Measurements from ENCODE around the gene MOCS1.

Gene MOCS1

DNA sequence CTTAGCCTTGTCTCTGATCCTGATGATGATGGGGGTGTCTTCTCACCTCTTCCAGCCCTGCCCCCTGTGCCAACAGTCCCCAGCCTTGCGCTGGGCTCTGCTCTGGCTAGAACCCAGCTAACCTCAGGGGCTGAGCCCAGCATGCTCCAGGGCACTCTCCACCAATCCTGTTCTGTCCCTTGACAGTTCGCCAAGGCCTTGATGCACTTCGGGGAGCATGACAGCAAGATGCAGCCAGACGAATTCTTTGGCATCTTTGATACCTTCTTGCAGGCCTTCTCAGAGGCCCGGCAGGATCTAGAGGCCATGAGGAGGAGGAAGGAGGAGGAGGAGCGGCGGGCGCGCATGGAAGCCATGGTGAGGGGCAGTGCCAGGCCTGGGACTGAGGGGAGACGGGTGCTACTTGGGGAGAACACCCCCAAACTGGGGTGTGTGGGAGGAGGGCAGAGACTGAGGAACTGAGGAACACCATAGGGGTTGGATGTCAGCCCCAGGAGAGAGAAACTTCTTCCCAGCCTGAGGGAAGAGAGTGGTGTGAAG is 33.1 kb downstream of the MOCS1 start:
- no peak for DNase-seq

DNA sequence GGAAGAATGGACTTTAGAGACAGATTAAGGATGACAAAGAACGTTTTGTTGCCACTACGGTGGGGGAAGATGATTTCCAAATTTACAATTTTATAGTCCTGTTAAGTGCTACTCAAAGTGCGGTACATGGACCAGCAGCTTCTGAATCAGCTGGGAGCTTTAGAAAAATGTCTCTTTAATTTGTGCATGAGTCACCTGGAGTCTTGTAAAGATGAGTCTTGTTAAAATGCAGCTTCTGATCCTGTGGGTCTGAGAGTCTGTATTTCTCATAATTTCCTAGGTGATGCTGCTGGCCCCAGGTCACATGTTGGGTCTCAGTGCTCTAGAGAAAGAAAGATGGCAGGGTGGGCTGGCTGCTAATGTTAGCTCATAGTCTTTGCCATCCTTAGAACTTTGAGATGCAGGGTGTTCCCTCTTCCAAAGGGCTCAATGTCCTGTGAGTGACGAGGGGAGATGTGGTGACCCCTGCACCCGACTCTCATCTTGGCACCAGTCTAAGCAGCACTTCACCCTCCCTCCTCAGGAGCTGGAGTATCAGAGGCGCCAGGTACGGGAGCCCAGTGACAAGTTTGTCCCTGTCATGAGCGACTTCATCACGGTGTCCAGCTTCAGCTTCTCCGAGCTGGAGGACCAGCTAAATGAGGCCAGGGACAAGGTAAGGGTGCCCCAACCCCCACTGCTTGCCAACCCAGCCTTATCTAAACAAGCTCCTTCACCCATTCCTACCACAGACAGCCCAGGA is 34.5 kb downstream of the MOCS1 start:
- DNase-seq = no peak

DNA sequence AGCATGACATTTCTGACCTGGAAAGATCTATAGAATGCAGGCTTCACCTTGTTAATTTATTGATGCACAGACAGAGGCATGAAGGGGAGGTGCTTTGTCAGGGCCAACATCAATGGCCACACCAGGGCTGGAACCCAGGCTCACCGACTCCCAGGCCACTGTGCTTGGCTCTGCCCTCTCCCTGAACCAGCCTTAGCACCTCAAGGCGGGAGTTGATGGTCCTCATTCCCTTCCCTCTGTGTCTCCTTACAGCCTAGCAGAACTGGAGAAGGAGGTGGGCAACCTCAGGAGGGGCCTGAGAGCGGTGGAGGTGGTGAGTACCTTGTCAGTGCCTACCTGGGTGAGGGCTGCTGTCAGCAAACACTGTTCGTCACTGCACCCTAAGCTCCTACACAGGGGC is 35.6 kb downstream of the MOCS1 start:
- DNase-seq = no peak

DNA sequence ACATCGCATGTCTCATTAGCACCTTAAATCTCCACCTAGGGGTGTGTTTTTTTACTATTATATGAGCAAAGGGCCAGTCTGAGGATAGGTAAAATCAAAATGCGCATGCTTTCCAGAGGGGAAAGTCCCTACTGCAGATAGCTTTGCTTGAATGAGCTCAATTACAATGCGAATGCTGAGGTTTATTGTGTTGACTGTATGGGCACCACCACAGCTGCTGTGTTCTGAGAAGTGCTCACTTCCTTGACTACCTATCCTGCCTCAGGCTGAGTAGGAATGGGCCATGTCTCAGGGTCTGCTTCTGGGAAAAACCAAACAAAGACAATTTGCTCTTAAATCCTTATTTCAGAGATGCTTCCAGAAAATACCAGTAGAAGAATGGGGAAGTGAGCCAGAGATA is 36.6 kb downstream of the MOCS1 start:
- no peak for DNase-seq

DNA sequence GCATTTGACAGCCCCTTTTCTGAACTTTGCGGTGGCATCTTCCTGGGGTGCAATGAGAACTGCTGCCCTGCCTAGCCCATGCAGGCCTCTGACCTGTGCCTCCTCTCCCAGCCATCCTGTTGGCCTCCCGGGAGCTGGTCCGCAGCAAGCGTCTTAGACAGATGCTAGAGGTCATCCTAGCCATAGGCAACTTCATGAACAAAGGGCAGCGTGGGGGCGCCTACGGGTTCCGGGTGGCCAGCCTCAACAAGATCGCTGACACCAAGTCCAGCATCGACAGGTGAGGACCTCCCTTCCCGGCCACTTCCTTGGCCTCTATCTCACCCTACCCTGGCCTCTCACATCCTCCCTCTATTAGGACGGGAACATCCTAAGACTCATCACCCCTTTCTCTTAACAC is 37.6 kb downstream of the MOCS1 start:
- no peak for DNase-seq

DNA sequence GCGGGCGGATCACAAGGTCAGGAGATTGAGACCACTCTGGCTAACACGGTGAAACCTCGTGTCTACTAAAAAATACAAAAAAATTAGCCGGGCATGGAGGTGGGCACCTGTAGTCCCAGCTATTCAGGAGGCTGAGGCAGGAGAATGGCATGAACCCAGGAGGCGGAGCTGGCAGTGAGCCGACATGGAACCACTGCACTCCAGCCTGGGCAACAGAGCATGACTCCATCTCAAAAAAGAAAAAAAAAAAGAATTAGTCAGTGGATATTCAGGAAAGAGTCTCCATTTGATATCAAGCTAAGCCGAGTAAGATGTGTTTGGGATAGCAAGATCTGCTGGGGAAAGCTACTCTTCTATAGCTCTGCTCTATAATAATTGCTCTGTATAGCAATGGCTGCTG is 41.0 kb downstream of the MOCS1 start:
- no peak for DNase-seq

DNA sequence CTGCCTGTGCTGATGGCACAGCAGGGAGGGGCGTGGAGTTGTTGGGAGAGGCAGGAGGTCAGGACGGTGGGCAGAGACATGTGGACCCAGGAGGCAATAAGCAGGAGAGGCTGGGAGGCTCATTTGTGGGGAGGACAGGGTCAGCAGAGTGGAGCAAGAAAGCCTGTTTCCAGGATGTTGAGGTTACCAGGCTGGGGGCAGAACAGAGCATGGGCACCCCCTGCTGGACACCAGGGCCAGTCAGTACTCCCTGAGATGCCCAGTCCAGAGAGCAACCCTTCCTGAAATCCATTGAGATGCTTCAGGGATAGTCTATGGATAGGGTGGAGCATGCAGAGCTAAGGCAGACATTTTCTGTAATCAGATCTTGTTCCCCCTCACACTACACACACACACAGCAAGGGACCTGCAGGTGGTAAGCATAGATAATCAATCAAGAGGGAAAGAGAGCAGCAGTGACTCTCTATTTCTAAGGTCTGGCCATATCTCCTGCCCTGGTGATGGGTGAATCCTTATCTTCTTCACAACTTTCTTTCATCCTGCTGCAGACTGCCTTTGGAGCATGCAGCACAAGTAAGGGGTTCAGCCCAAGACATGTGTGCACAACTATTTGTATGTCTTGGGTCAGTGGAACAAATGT is 41.7 kb downstream of the MOCS1 start:
- no peak for DNase-seq

DNA sequence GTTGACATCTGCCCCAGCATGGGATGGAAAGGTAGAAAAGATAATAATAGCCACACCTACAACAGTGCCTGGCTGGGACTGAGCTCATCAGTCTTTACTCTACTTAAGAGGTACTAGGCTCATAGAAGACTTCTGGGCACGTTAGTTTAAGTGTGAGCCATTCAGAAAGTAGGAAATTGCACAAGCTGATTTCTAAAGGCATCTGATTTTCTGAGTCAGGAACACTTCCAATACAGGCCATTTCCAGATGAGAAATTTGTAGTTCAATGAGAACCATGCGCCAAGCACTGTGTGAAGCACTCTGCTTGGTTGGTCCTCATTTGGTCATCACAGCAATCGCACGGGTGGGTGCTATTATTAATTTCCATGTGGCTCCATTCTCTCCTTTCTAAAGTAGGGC is 42.3 kb downstream of the MOCS1 start:
- no peak for DNase-seq

DNA sequence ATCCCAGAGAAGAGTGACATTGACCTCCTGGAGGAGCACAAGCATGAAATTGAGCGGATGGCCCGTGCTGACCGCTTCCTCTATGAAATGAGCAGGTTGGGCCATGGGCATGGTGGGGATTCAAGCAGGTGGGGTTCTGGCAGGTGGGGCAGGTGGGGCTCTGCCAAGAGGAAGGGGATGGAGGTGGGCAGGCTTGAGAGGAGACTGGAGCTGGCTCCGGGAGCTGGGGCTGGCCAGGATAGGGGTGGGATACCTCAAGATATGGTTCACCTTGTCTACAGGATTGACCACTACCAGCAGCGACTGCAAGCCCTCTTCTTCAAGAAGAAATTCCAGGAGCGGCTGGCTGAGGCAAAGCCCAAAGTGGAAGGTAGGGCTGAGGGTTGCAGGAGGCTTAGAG is 42.9 kb downstream of the MOCS1 start:
- DNase-seq = no peak

DNA sequence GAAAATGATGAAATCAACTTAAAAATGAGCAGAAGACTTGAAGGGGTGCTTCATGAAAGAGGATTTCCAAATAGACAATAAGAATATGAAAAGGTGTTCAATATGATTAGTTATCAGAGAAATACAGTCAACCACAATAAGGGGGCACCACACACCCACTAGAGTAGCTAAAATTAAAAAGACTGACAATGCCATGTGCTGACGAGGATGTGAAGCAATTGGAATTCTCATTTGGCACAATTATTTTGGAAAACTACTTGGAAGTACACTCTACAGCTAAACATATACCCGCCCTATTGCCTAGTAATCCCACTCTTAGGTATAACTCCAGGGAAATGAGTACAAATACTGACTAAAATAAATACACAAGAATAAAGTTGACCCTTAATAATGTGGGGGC is 45.0 kb downstream of the MOCS1 start:
- no peak for DNase-seq

DNA sequence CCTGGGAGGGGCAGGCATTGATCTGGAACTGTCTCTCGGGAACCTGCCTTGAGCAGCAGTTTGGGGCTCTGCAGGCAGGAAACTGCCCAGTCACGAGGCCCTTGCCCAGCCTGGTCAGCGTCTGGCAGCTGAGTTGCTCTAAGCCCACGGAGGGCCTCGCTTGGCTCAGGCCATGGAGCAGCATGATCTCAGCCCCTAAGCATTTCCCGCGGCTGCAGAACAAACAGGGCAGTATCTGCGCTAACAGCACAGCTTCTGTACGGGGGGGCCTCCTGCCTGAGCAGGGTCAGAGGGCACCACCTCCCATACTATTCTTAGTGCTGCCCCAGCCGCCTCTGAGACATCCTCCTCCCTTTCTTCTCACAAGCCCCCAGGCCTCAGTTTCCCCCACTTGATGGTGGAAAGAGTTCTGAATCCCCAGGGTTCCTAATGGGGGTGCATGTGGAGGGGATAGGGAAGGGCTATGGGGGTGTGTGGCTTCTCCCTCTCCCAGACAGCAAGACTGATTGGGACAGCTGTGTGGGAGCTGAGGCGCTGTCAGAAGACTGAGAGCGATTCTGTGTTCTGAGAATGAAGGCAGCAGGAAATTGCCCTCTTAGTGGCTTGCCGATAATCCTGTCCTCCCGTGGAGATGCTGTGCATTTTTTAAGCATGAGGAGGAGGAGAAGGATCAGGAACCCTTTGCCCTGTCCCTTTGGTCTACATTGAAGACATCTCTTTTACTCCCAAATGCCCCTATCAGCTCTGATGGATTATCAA is 46.4 kb downstream of the MOCS1 start:
- no peak for DNase-seq

DNA sequence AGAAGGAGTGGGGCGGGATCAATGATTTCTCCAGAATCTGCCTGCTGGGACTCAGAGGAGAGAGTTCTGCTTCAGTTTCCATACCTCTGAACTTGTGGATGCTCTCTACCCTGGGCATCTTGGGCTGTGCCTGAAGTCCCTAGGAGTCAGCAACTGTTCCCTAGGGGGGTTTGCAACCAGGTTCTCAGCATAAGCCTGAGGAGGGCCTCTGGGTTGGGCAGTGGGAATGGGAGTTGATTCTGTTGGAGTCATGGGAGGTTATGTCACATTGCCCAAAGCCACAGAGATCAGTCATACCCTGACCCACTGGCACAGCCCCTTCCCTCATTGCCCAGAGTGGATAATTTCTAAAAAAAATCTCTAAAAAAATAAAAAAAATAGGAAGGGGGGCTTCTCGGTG is 47.4 kb downstream of the MOCS1 start:
- DNase-seq = no peak

DNA sequence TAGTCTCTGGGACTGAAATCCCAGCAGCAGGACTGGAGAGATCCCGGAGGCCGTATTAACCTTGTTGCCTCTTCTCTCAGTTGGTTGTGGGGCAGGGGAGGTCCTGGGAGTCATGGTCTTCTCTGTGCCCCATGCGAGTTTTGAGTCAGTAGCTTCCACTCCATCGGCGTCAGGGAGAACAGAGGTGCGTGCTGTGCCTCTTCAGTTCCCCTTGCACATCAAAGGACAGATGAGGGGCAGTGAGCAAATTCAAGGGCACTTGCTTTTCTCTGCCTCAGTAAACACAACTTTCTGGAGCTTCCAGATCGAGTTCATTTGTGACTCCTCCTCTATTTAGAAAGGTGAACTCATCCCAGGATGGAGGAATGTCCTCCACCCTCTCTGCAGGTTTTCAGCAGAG is 48.6 kb downstream of the MOCS1 start:
- no peak for DNase-seq

DNA sequence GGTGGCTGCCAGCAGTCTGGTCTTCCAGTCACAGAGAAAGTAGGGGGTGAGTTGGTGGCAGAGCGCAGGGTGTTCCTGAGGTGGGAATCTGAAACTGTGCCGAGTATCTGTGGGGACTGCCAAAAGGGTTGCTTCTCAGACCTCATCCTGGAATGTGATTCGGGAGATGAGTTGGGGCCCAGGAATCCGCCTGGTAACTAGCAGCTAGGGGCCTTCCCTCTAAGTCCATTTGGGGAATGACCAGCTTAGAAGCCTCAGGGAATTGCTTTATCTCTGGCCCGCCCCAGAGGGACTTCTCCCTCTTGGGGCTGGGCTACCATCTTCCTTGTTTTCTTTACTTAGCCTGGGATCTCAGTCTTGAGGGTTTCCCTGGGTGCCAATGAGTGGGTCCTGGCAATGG is 49.6 kb downstream of the MOCS1 start:
- DNase-seq = no peak

DNA sequence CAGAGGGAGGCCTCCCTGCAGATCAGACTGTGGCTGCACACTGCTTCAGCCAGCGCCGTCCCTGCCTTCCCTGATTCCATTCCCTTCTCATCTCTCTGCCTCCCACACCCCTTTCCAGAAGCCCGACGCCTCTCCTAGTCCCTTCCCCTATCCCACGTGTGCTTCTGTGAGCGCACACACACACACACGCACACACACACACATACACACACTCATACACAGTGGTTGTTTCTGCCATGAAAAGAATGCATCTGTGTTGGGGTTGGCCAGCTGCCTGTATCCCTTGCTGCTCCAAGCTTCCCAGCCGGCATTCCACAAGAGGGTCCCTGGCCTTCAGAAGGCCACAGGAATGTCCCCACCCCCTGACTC is 51.7 kb downstream of the MOCS1 start:
- no peak for DNase-seq

DNA sequence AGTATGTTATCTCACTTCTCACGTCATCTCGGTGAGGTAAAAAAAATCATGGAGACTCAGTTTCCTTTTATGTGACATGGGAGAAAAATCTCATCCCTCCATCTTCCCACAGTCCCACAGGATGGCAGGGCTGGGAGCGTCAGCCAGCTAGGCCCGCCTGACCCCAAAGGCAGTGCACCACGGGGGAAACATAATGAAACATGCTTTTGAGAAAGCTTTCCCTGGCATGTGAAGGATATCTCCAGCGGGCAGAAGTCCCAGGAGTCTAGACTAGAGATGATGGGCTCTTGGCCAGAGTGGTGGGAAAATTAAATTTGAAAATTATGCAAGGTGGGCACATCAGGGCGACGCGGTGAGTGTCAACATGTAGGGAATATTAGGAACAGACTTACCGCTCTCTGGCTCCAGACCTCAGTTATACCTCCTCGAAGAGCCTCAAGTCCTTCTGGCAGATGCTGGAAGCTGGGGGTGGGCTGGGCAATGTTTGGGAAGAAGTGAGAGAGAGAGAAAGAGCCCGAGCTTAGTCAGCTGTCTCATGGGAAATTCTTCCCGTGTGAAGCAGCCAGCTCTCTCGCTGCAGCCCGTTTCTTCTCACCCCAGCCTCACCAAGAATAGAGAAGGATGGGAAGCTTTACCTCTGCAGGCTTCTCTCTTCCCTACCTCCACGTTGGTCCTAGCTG is 52.3 kb downstream of the MOCS1 start:
- DNase-seq = no peak

DNA sequence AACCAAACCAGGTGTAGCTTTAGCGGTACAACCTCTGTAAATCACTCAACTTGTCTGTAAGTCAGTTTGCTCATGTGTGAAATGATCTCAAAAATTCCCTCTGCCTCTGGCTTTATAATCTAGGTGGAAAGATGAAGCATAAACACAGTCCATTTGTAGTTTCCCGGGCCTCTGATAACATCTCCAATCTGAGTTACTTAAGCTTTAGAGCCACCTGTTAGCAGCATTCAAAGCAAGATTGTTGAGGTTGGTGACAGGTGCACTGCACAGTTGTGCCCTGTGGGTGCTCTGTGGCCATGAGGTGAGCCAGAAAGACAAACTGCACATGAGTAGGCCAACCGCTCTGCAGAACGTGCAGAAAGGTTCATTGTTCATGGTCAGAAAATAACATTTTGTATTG is 53.7 kb downstream of the MOCS1 start:
- no peak for DNase-seq

DNA sequence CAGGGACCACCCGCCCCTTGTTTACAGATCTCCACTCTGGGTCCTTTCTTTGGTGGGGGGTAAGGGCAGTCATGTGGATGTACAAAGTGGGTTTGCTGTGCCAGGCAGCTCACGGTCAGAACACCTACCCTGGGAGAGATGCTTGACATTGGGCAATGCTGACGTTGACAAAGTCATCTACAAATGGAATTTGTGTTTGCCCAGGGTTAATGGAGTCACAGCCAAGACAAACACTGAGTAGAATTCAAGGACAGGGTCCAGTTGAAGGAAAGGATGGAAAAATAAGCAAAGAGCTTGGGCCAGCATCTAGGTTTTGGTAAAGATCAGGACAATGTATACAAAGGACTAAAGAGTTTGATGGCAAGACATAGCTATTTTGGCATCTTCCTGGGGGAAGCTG is 54.7 kb downstream of the MOCS1 start:
- no peak for DNase-seq

DNA sequence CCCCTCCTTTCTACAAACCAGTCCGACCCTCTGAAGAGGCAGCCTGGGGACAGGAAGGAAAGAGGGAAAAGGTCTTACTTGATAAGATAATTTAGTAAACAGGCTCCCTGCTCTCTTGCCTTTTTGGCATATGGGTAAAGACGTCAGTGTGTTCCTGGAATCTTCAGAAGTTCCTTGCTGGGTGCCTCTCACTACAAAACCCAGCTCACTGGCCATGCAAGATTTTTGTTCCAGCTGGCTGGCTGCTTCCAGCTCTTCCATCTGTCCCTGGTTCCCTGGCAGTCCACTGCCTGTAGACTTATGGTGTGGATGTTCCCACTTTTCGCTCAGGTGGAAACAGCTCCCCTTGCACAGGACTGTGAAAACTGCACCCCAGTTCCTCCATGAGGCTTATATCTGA is 57.4 kb downstream of the MOCS1 start:
- no peak for DNase-seq

DNA sequence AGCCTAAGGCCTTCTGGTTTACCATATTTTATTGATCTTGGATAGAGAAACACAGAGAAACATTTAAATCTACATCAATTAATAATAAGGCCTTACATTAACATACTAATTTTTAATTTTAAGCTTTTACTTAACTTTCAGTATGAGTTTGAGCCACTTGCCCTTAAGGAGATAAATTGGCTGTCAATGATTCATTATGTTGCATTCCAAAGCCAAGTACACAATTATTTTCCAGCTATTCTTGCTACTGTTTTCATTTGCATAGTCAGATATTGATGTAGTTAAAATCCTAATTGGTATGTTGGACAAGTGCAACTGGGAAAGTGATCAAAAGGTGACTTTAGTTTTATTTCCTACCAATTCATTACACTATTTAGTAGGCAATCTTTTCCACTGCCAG is 58.2 kb downstream of the MOCS1 start:
- no peak for DNase-seq

DNA sequence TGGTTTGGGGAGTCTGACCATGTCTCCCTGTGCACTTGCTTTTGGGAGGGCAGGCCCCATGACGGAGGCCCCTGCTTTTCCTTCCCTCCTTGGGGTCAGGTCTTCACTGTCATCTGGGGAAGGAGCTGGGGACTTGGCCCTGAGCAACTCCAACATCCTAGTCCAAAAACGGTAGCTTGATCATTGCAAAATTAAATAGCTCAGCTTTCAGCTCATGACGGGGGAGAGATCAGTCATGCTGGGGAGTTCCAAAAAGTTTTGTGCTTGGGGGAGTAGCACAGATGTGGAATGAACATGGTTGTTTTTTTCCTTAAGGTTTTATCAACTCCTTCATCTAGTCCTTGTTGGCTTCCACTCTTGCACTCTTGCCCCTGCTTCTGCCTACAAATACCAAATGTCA is 60.8 kb downstream of the MOCS1 start:
- DNase-seq = no peak

DNA sequence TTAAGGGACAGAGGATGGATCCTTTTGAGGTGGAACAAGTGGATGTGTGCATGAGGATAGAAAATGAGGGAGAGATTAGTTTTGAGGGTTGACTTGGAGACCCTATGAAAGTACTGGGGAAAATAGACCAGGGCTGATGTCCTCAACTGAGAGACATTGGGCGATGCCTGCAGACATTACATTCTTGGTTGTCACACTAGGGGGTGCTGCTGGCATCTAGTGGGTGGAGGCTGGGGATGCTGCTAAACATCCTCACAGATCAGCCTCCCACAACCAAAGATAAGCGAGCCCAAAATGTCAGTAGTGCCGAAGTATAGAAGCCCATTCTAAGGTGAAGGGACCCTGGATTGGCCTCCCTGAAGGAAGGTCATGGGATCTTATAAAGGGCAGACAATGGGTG is 63.3 kb downstream of the MOCS1 start:
- DNase-seq = no peak

DNA sequence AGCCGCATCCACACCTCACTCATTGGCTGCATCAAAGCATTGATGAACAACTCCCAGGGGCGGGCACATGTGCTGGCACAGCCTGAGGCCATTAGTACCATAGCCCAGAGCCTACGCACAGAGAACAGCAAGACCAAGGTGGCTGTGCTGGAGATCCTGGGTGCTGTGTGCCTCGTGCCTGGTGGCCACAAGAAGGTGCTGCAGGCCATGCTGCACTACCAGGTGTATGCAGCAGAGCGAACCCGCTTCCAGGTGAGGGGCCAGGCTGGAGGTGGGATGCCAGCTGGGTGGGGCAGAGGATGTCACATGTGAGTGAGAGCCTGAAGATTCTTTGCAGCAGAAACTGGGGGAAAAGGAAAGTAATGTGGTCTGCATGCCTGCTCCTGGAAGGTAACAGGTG is 66.7 kb downstream of the MOCS1 start:
- DNase-seq = no peak
